Neuronal stem cell (in vitro differentiated cells): ENCODE data around the gene C20orf144.

ENCODE experiments used
- DNase-seq: peaks from one replicate; pipeline ENCODE4 v3.0.0-alpha.2; 2013; ENCODE audit warnings: low spot score
- H2AFZ ChIP-seq: one replicate; pipeline ENCODE4 v1.6.1; 2013; ENCODE audit warnings: mild to moderate bottlenecking, low read length, inconsistent platforms
- H2AK5ac ChIP-seq: 2 replicates; pipeline ENCODE4 v1.6.1; 2013; ENCODE audit warnings: low read depth, mild to moderate bottlenecking, inconsistent platforms, low read length, moderate library complexity, mixed read lengths
- H2BK120ac ChIP-seq: 2 replicates; pipeline ENCODE4 v1.6.1; 2013; ENCODE audit warnings: low read depth, mild to moderate bottlenecking, inconsistent platforms, low read length, moderate library complexity, mixed read lengths
- H2BK12ac ChIP-seq: one replicate; pipeline ENCODE4 v1.6.1; 2013; ENCODE audit warnings: low read length, inconsistent platforms
- H2BK15ac ChIP-seq: 2 replicates; pipeline ENCODE4 v1.6.1; 2013; ENCODE audit warnings: mild to moderate bottlenecking, low read length, inconsistent platforms, mixed read lengths
- H2BK5ac ChIP-seq: one replicate; pipeline ENCODE4 v1.6.1; 2013; ENCODE audit warnings: inconsistent platforms, mild to moderate bottlenecking, low read length, moderate library complexity
- H3K14ac ChIP-seq: one replicate; pipeline ENCODE4 v1.6.1; 2013; ENCODE audit warnings: low read length, inconsistent platforms
- H3K18ac ChIP-seq: 2 replicates; pipeline ENCODE4 v1.6.1; 2013; ENCODE audit warnings: low read length, inconsistent platforms
- H3K23ac ChIP-seq: 2 replicates; pipeline ENCODE4 v1.6.1; 2013; ENCODE audit warnings: low read depth, mild to moderate bottlenecking, mixed read lengths, low read length, inconsistent platforms; ENCODE audit not compliant: poor library complexity
- H3K27ac ChIP-seq: replicated peaks from 3 replicates; pipeline ENCODE4 v1.5.1; 2013; ENCODE audit warnings: low read length, inconsistent platforms
- H3K27me3 ChIP-seq, 3 experiments: 2 replicates each; pipeline ENCODE4 v1.6.1; 2013; ENCODE audit warnings: low read length in 3 of 3, mild to moderate bottlenecking in 2 of 3, inconsistent platforms in 1 of 3, low read depth in 1 of 3, mixed read lengths in 1 of 3, moderate library complexity in 1 of 3; ENCODE audit not compliant: control insufficient read depth in 3 of 3, insufficient read depth in 3 of 3
- H3K36me3 ChIP-seq, 2 donors: replicated peaks in 1 of 2; 2 replicates each; pipeline ENCODE4 v1.6.1; 2013; ENCODE audit warnings: low read length in 2 of 2; ENCODE audit not compliant: control insufficient read depth in 2 of 2, insufficient read depth in 2 of 2
- H3K4ac ChIP-seq: 2 replicates; pipeline ENCODE4 v1.6.1; 2013; ENCODE audit warnings: inconsistent platforms, mild to moderate bottlenecking, low read length, moderate library complexity
- H3K4me1 ChIP-seq, 2 donors: 1 replicate in 1 of 2; 2 replicates in 1 of 2; pipeline ENCODE4 v1.6.1; 2013; ENCODE audit warnings: low read length in 2 of 2, low read depth in 1 of 2; ENCODE audit not compliant: control insufficient read depth in 2 of 2, insufficient read depth in 1 of 2
- H3K4me2 ChIP-seq: one replicate; pipeline ENCODE4 v1.6.1; 2013; ENCODE audit warnings: mild to moderate bottlenecking, low read length, inconsistent platforms; ENCODE audit not compliant: insufficient read depth, poor library complexity, severe bottlenecking
- H3K4me3 ChIP-seq, 2 donors: 2 replicates each; pipeline ENCODE4 v1.5.1; 2013; ENCODE audit warnings: low read length in 2 of 2, mild to moderate bottlenecking in 2 of 2, inconsistent platforms in 1 of 2, moderate library complexity in 1 of 2
- H3K79me1 ChIP-seq: one replicate; pipeline ENCODE4 v1.6.1; 2013; ENCODE audit warnings: low read depth, mild to moderate bottlenecking, inconsistent platforms, low read length, moderate library complexity
- H3K9ac ChIP-seq: one replicate; pipeline ENCODE4 v1.6.1; 2013; ENCODE audit warnings: mild to moderate bottlenecking, low read depth, low read length, inconsistent platforms; ENCODE audit not compliant: poor library complexity
- H3K9me3 ChIP-seq, 2 donors: replicated peaks in 1 of 2; 2 replicates each; pipeline versions ENCODE3 to v1.6.1; 2013; ENCODE audit warnings: low read length in 2 of 2, mild to moderate bottlenecking in 2 of 2, inconsistent platforms in 1 of 2, low read depth in 1 of 2, mixed read lengths in 1 of 2, moderate library complexity in 1 of 2; ENCODE audit not compliant: control insufficient read depth in 2 of 2, insufficient read depth in 1 of 2
- H4K8ac ChIP-seq: one replicate; pipeline ENCODE4 v1.6.1; 2013; ENCODE audit warnings: low read depth, mild to moderate bottlenecking, inconsistent platforms, low read length, moderate library complexity
- H4K91ac ChIP-seq: one replicate; pipeline ENCODE4 v1.6.1; 2013; ENCODE audit warnings: low read length, low read depth, mild to moderate bottlenecking, inconsistent platforms; ENCODE audit not compliant: poor library complexity
- WGBS, 2 donors: extraction: QIAGEN DNeasy Blood & Tissue Kit; methylation state at CpG; one replicate each; pipeline ENCODE4 v1.1.7; 2013; ENCODE audit warnings: missing lambda C conversion rate in 2 of 2, mixed read lengths in 1 of 2; ENCODE audit not compliant: insufficient read length in 2 of 2, insufficient replicate concordance in 1 of 2; ENCODE audit errors: extremely low coverage in 2 of 2; 5-methylcytosine and 5-hydroxymethylcytosine counted together

C20orf144 gene

GRCh38 chr20:33709398-33709797, 47.3 kb downstream of the C20orf144 start:
- H3K18ac ChIP-seq: no peak overlapping the region
- H2BK5ac ChIP-seq: no peak overlapping the region
- no peak overlapping the region for H3K14ac ChIP-seq
- H3K79me1 ChIP-seq: no peaks in the 10 kb centered on the region
- no peak overlapping the region for H3K23ac ChIP-seq
- no peak overlapping the region for H3K4ac ChIP-seq
- no peak for DNase-seq
- no peak overlapping the region for H2BK15ac ChIP-seq
- H3K4me1 ChIP-seq: no peaks in the 10 kb centered on the region
- H2AK5ac ChIP-seq: no peak overlapping the region
- no peaks in the 10 kb centered on the region for H3K36me3 ChIP-seq
- H2BK12ac ChIP-seq: no peak overlapping the region
- H4K8ac ChIP-seq: no peak overlapping the region
- H3K9ac ChIP-seq: no peak overlapping the region
- no peak overlapping the region for H3K27ac ChIP-seq
- no peaks in the 10 kb centered on the region for H3K9me3 ChIP-seq
- no peak overlapping the region for H3K4me3 ChIP-seq
- H2BK120ac ChIP-seq: no peak overlapping the region
- H2AFZ ChIP-seq: no peak overlapping the region
- H4K91ac ChIP-seq: no peak overlapping the region
- H3K27me3 ChIP-seq: peaks cover 0 to 17% (median 0%) of the 10 kb centered on the region in 3 experiments
- H3K4me2 ChIP-seq: no peak overlapping the region
- WGBS, 2 donors: no CpG with 5 or more reads among the region's 2 CpGs

GRCh38 chr20:33709905-33710541, 47.9 kb downstream of the C20orf144 start:
- no peak overlapping the region for H2BK12ac ChIP-seq
- H3K9me3 ChIP-seq: no peaks in the 10 kb centered on the region
- DNase-seq: no peak
- no peak overlapping the region for H3K18ac ChIP-seq
- no peak overlapping the region for H2AFZ ChIP-seq
- H3K79me1 ChIP-seq: no peaks in the 10 kb centered on the region
- H2BK120ac ChIP-seq: no peak overlapping the region
- H4K8ac ChIP-seq: no peak overlapping the region
- no peak overlapping the region for H3K4ac ChIP-seq
- no peak overlapping the region for H3K4me2 ChIP-seq
- H3K27me3 ChIP-seq: peaks cover 0 to 17% (median 0%) of the 10 kb centered on the region in 3 experiments
- H3K27ac ChIP-seq: no peak overlapping the region
- 100% methylated on average over 7 of the region's 16 CpGs; no CpG with 5 or more reads in 1 of the 2 donors for WGBS, 2 donors
- no peak overlapping the region for H2AK5ac ChIP-seq
- H3K23ac ChIP-seq: no peak overlapping the region
- H3K4me3 ChIP-seq: no peak overlapping the region
- H3K14ac ChIP-seq: no peak overlapping the region
- no peak overlapping the region for H2BK15ac ChIP-seq
- H2BK5ac ChIP-seq: no peak overlapping the region
- no peak overlapping the region for H4K91ac ChIP-seq
- no peaks in the 10 kb centered on the region for H3K4me1 ChIP-seq
- H3K36me3 ChIP-seq: no peaks in the 10 kb centered on the region
- no peak overlapping the region for H3K9ac ChIP-seq

DNA sequence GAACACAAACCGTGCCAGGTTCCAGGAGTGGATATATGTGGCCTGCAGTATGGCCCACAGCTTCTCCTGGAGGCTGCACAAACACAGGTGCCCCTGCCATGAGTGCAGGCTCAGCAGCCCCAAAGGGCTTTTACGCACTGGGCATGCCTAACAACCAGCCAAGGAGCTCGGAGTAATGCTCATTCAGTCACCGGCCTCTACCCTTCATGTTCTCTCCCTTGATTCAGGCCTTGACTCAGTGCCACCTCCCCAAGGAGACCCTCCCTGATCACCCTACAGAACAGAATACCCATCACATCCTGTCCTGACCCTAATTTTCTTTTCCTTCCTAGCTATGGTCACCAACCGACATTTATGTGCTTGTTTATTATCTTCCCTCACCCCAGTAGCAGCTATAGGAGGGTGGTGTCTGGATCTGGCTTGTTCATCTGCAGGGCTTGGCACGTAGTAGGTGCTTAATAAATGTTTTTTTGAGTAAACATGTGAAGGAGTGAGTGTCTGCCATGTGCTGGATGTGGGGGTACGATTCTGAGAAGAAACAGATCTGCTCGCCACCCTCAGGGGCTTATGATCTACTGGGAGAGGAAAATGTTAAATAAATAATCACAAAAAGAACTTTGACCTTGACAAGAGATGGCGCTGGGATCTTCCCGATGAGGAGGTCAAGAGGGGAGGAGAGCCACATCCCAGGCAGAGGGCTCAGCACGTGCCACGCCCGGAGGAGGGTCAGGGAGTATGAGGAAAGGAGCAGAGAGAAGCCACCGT, 48.7 kb downstream of the C20orf144 start:
- H3K4me1 ChIP-seq: no peaks in the 10 kb centered on the region
- no peaks in the 10 kb centered on the region for H3K36me3 ChIP-seq
- H3K9me3 ChIP-seq: no peaks in the 10 kb centered on the region
- H3K18ac ChIP-seq: no peak overlapping the region
- no peak overlapping the region for H3K27ac ChIP-seq
- H2BK5ac ChIP-seq: no peak overlapping the region
- no peaks in the 10 kb centered on the region for H3K79me1 ChIP-seq
- no peak overlapping the region for H2BK12ac ChIP-seq
- H3K4me3 ChIP-seq: no peak overlapping the region
- no peak overlapping the region for H3K9ac ChIP-seq
- H4K91ac ChIP-seq: no peak overlapping the region
- no peak overlapping the region for H2BK120ac ChIP-seq
- DNase-seq: no peak
- no peak overlapping the region for H3K23ac ChIP-seq
- H3K4ac ChIP-seq: no peak overlapping the region
- H3K4me2 ChIP-seq: no peak overlapping the region
- H2AK5ac ChIP-seq: no peak overlapping the region
- no peak overlapping the region for H2AFZ ChIP-seq
- no peak overlapping the region for H3K14ac ChIP-seq
- WGBS, 2 donors: no CpG with 5 or more reads among the region's 14 CpGs
- H2BK15ac ChIP-seq: no peak overlapping the region
- H3K27me3 ChIP-seq: peaks cover 0 to 17% (median 0%) of the 10 kb centered on the region in 3 experiments
- no peak overlapping the region for H4K8ac ChIP-seq

- Histone ChIP-seq H3K9me3 (no peaks in the 10 kb centered on the region), H3K79me1 (no peaks in the 10 kb centered on the region), H3K4me1 (no peaks in the 10 kb centered on the region), H3K23ac (no peak overlapping the region), H3K27me3 (peaks cover 0 to 19% (median 0%) of the 10 kb centered on the region in 3 experiments), H2BK5ac (no peak overlapping the region), H3K18ac (no peak overlapping the region), H2BK15ac (no peak overlapping the region), H2BK12ac (no peak overlapping the region), H3K9ac (no peak overlapping the region), H3K4me2 (no peak overlapping the region), H4K8ac (no peak overlapping the region), H3K36me3 (no peaks in the 10 kb centered on the region), H2AFZ (no peak overlapping the region), H4K91ac (no peak overlapping the region), H2AK5ac (no peak overlapping the region), H3K4ac (no peak overlapping the region), H3K27ac (no peak overlapping the region), H3K4me3 (no peak overlapping the region), H2BK120ac (no peak overlapping the region), H3K14ac (no peak overlapping the region)
- DNase-seq: no peak
- no CpG with 5 or more reads among the region's 1 CpG for WGBS, 2 donors
Measured at GRCh38 chr20:33711446-33711738, 49.3 kb downstream of the C20orf144 start.
